Activated B cell treated with CpG ODN at 0.5 μM for 24 hours (primary cell): ENCODE results near the gene CRACDL. TPM values are rescaled to one million over a fixed set of nuclear protein-coding genes. Genes with fewer than 3 reads are reported as not detected.

Experiments
- ATAC-seq: fragments of 200-7000 bp; cut with Tn5 transposase; one replicate; pipeline ENCODE4 v1.10.0; 2021; ENCODE audit warnings: low read depth, mild to moderate bottlenecking, moderate library complexity
- CTCF ChIA-PET: fragments of 350-600 bp; sonication (Branson Sonifier 250); formaldehyde crosslinking; loops from one replicate; lab custom pipeline; 2021; ENCODE audit warnings: antibody characterized with exemption; lab: Charles Lee
- POLR2A ChIA-PET: fragments of 350-600 bp; sonication (Branson Sonifier 250); formaldehyde crosslinking; loops from one replicate; lab custom pipeline; 2021; ENCODE audit warnings: antibody characterized with exemption; lab: Charles Lee
- DNase-seq: peaks from one replicate; pipeline ENCODE4 v3.0.0; 2022
- H3K27ac Mint-ChIP-seq: one replicate; pipeline ENCODE4 v1.8.0; 2020; ENCODE audit warnings: mixed read lengths
- H3K27me3 Mint-ChIP-seq: one replicate; pipeline ENCODE4 v1.8.0; 2021; ENCODE audit warnings: mixed read lengths
- H3K36me3 Mint-ChIP-seq: one replicate; pipeline ENCODE4 v1.8.0; 2021; ENCODE audit warnings: low read depth, mixed read lengths
- H3K4me1 Mint-ChIP-seq: one replicate; pipeline ENCODE4 v1.8.0; 2021; ENCODE audit warnings: mixed read lengths
- H3K4me3 Mint-ChIP-seq: one replicate; pipeline ENCODE4 v1.8.0; 2020; ENCODE audit warnings: mild to moderate bottlenecking, mixed read lengths
- H3K9me3 Mint-ChIP-seq: one replicate; pipeline ENCODE4 v1.8.0; 2020; ENCODE audit warnings: mixed read lengths
- CTCF ChIP-seq: fragments of 200-600 bp; IDR thresholded peaks from one replicate; pipeline ENCODE4 v1.8.0; 2022; ENCODE audit warnings: antibody characterized with exemption, mild to moderate bottlenecking
- intact Hi-C: fragments of 100-400 bp; cut with micrococcal nuclease; formaldehyde crosslinking; loops from one replicate; pipeline ENCODE4 v1.15.1; 2024
- total RNA-seq: library from RNA; stranded (reverse); gene quantifications from 2 replicates; pipeline ENCODE4 v1.2.3, GENCODE V29; 2022

CRACDL gene
- total RNA-seq, 1 donor from 2014 or later = not detected

GRCh38 chr2:98808546-98808945 lies 127.5 kb downstream of the CRACDL start:
- no peak overlapping the region for H3K27ac Mint-ChIP-seq
- no peak for TF ChIP-seq CTCF
- no peaks in the 10 kb centered on the region for H3K9me3 Mint-ChIP-seq
- no peak overlapping the region for H3K4me3 Mint-ChIP-seq
- H3K4me1 Mint-ChIP-seq = no peaks in the 10 kb centered on the region
- H3K27me3 Mint-ChIP-seq = peaks cover 12% of the 10 kb centered on the region
- no peaks in the 10 kb centered on the region for H3K36me3 Mint-ChIP-seq
- intact Hi-C loops = no loop called here
- ATAC-seq (no peak), DNase-seq (no peak)
- ChIA-PET CTCF (no interaction called here), POLR2A (no interaction called here)

GRCh38 chr2:98807929-98808328 lies 128.1 kb downstream of the CRACDL start:
- no peaks in the 10 kb centered on the region for H3K36me3 Mint-ChIP-seq
- no peak for TF ChIP-seq CTCF
- POLR2A ChIA-PET = no interaction called here
- no peak overlapping the region for H3K4me3 Mint-ChIP-seq
- DNase-seq (no peak), ATAC-seq (no peak)
- peaks cover 12% of the 10 kb centered on the region for H3K27me3 Mint-ChIP-seq
- intact Hi-C loops = no loop called here
- no peaks in the 10 kb centered on the region for H3K4me1 Mint-ChIP-seq
- H3K27ac Mint-ChIP-seq = no peak overlapping the region
- CTCF ChIA-PET = no interaction called here
- no peaks in the 10 kb centered on the region for H3K9me3 Mint-ChIP-seq

GRCh38 chr2:98807221-98807620 lies 128.8 kb downstream of the CRACDL start:
- Mint-ChIP-seq H3K36me3 (no peaks in the 10 kb centered on the region), H3K4me3 (no peak overlapping the region), H3K27ac (no peak overlapping the region), H3K4me1 (no peaks in the 10 kb centered on the region), H3K27me3 (peaks cover 12% of the 10 kb centered on the region), H3K9me3 (no peaks in the 10 kb centered on the region)
- ATAC-seq = no peak
- intact Hi-C loops = no loop called here
- TF ChIP-seq CTCF = no peak
- no peak for DNase-seq
- ChIA-PET CTCF (no interaction called here), POLR2A (no interaction called here)

DNA sequence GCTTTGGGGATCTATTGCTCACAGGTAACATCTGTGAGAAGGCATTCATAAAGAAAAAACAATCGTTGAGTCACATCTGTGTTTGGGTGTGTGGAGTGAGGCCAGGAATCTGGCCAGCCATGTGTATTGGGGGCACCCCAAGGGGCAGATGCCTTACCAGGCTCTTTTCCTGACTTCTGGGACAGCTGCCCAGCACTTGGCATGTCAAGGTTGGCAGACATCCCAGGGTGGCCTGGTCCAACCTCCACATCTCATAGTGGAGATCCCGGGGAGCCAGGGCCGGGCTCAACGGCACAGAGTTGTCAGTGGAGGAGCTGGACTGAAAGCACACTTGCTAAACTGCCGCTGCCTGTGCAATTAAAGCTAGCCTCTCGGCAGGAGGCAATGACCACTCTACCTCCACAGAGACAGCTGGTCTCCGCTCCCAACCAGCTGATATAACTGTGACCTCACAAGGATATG lies 129.8 kb downstream of the CRACDL start:
- CTCF ChIA-PET = no interaction called here
- intact Hi-C loops = no loop called here
- DNase-seq (no peak), ATAC-seq (no peak)
- Mint-ChIP-seq H3K36me3 (no peaks in the 10 kb centered on the region), H3K27me3 (peaks cover 10% of the 10 kb centered on the region), H3K27ac (no peak overlapping the region), H3K4me1 (no peaks in the 10 kb centered on the region), H3K4me3 (no peak overlapping the region), H3K9me3 (no peaks in the 10 kb centered on the region)
- no peak for TF ChIP-seq CTCF
- POLR2A ChIA-PET = no interaction called here

DNA sequence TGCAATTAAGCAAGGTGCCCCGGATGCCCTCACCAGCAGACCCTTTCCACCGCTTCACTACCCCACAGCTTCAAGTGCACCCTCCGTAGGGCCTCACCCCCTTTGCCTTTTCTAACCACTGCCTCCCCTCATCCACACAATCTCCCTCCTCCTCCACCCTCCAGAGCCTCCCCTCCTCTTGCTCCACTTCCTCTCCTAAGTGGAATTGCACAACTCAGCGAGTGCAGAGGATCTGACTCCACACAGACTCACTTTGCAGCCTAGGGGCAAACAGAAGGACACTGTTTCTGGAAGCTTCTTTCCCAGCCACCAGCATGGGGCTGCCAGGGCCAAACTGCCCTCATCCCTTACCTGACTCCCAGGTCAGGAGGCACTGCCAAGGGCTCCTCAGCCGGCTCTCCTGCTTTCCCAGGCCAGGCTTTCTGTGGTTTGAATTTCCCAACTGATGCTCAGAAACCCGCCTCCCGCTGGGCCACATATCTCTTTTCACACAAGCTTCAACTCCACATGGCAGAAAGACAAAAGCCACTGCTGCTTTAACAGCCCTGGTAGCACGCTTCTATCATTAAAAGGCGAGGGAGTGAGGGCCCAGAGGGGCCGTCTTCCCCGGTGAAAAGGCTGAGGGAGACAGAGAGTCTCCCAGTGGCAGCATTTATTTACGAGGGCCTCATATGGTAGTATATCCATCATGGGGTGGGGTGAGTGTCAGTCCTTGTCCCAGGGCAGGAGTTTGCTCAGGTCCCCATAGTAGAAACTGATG lies 130.4 kb downstream of the CRACDL start:
- no peaks in the 10 kb centered on the region for H3K9me3 Mint-ChIP-seq
- no peak for ATAC-seq
- H3K27me3 Mint-ChIP-seq = peaks cover 8% of the 10 kb centered on the region
- intact Hi-C loops = no loop called here
- H3K27ac Mint-ChIP-seq = no peak overlapping the region
- no peaks in the 10 kb centered on the region for H3K4me1 Mint-ChIP-seq
- no peak for TF ChIP-seq CTCF
- CTCF ChIA-PET = no interaction called here
- DNase-seq = no peak
- H3K36me3 Mint-ChIP-seq = no peaks in the 10 kb centered on the region
- POLR2A ChIA-PET = interaction anchor here (0.5 kb wide), 1 partner anchor 134 kb away, joined by 5 read pairs; no protein-coding TSS in a partner anchor
- no peak overlapping the region for H3K4me3 Mint-ChIP-seq
